Skeletal muscle cell (primary cell): ENCODE measurements around the gene CDC25B.

Experiments
- DNase-seq: peaks from one replicate; pipeline ENCODE4 v3.0.0-alpha.2; 2010; ENCODE audit warnings: low read depth
- H3K4me3 ChIP-seq: 2 replicates; pipeline ENCODE4 v1.5.1; 2011; ENCODE audit warnings: low read depth, mild to moderate bottlenecking, control low read depth, low read length, moderate library complexity

CDC25B gene

GRCh38 chr20:3795511-3796468 lies at the start of gene CDC25B:
Gene CDC25B, plus strand, starts transcription at chr20:3796310. Its CDS starts 222 bp downstream, at chr20:3796532.
- peak within 1 kb of the TSS; percentile 67 for H3K4me3 ChIP-seq
- DNase-seq: peak; percentile 60

GRCh38 chr20:3747471-3747870 lies 48.6 kb upstream of the CDC25B start:
- H3K4me3 ChIP-seq: no peak overlapping the region
- DNase-seq: no peak

- DNase-seq: no peak
- no peak overlapping the region for H3K4me3 ChIP-seq
Measured at GRCh38 chr20:3748073-3748472, 48.0 kb upstream of the CDC25B start.

GRCh38 chr20:3749087-3749688 lies 46.9 kb upstream of the CDC25B start:
- no peak overlapping the region for H3K4me3 ChIP-seq
- no peak for DNase-seq

- H3K4me3 ChIP-seq: no peak overlapping the region
- DNase-seq: no peak
Measured at GRCh38 chr20:3749689-3750531, 46.2 kb upstream of the CDC25B start.

GRCh38 chr20:3751305-3751674 lies 44.8 kb upstream of the CDC25B start:
- DNase-seq: no peak
- H3K4me3 ChIP-seq: no peak overlapping the region

DNA sequence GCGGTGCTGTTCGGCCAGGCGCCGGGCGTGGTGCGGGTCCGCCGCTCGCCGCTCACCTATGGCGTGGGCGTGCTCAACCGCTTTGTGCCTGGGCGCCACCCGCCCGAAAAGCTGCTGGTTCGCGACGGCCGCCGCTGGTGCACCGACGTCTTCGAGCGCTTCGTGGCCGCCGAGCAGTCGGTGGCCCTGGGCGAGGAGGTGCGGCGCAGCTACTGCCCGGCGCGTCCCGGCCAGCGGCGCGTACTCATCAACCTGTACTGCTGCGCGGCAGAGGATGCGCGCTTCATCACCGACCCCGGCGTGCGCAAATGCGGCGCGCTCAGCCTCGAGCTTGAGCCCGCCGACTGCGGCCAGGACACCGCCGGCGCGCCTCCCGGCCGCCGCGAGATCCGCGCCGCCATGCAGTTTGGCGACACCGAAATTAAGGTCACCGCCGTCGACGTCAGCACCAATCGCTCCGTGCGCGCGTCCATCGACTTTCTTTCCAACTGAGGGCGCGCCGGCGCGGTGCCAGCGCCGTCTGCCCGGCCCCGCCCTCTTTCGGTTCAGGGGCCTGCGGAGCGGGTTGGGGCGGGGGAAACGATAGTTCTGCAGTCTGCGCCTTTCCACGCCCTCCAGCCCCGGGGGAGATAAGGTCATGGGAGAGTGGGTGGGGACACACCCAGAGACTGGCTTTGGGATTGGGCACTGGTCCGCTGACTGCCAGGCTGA lies 44.3 kb upstream of the CDC25B start:
- no peak overlapping the region for H3K4me3 ChIP-seq
- no peak for DNase-seq

GRCh38 chr20:3752386-3752759 lies 43.7 kb upstream of the CDC25B start:
- no peak for DNase-seq
- no peak overlapping the region for H3K4me3 ChIP-seq

DNA sequence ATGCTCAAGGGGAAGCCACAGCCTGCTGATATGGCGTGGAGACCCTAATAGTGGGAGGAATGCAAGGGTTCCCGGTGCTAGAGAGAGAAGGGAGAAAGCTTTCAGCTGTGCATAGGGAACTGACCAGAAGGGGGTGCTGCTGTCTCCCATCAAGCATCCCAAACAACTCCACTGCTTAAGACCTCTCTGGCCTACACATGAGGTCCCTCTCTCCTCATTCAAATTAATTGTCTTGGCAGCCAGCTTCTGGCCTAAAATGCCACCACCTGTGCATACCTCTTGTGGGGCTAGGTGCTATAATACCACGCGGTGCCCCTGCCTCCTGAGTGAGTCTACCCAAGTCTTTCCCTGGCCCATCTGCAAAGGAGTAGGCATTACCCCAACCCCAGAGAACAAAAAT lies 43.0 kb upstream of the CDC25B start:
- H3K4me3 ChIP-seq: no peak overlapping the region
- DNase-seq: no peak

- H3K4me3 ChIP-seq: no peak overlapping the region
- no peak for DNase-seq
Measured at GRCh38 chr20:3753501-3754275, 42.4 kb upstream of the CDC25B start.

DNA sequence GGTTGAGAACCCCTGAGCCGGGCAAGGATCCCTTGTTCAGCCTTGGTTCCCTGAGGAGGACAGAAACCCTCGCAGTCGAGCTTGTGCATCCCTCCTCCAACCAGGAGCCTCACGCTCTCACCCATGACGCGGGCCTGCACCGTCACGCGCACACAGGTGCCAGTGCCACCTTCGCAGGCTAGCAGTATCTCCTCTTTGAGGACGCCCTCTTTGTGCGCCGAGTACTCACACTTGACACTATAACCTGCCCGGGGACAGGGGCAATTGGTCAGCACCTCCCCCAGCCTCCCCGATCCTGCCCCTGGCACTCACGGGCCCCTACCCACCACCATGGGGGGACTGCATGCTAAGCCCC lies 41.9 kb upstream of the CDC25B start:
- no peak overlapping the region for H3K4me3 ChIP-seq
- DNase-seq: no peak

DNA sequence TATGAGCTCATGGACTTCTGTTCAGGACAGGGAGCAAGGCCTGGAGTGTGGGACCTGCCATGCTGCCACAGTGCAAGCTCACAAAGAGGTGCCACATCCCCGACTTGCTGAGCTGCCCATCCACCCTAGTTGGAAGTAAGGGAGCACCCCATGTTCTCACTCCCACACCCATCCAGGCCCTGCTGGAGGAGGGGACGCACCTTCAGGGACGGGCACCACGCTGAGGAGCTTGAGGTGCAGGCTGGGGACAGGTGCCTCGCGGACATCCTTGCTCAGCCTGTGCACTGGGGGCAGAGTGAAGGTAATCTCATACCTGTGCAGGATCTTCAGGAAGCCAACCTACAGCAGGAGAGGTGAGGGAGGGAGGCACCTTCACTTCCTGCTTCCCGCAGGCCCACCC lies 40.8 kb upstream of the CDC25B start:
- no peak overlapping the region for H3K4me3 ChIP-seq
- DNase-seq: no peak

DNA sequence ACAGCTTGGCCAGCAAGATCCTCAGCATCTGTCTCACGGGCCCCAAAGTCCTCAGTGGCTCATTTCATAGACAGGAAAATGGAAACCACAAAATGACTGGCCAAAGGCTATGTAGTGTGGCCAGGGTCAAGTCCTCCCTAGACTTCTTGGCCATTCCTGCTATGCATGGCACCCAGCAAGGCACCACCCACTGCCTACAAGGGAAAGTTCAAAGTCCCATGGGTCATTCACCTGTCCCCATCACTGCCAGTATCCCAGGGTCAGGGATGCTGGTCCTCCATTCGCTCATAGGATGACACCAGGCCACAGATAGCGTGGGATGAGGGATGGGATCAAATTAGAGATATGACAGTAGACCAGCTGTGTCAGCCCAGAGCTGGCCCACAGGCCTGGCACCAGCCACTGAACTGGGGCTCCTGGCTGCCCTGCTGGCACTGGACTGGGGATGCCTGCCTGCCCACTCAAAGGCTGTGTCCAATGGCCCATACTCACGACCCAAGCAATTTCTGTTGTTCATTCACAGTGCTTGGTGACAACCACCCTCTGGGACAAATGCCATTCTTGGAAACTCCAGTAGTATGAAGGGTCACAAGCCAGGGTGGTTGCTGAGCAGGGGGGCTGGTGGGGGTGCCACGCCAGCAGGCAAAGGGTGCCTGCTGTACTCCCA lies 40.2 kb upstream of the CDC25B start:
- no peak for DNase-seq
- no peak overlapping the region for H3K4me3 ChIP-seq

DNA sequence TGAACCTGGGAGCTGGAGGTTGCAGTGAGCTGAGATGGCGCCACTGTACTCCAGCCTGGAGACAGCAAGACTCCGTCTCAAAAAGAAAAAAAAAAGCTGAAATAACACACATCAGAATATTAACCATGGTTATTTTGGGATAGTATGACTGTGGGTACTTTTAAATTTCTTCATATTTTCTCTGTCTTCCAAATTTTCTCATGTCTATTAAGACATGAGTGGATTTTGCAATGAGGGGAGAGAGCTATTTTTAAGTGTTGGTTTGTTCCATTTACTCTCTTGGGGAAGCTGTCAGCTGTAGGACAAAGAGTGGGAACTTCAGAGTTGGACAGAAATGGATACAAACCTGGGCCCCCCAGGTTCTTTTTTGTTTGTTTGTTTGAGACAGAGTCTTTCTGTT lies 38.8 kb upstream of the CDC25B start:
- DNase-seq: no peak
- H3K4me3 ChIP-seq: no peak overlapping the region

GRCh38 chr20:3758566-3758965 lies 37.5 kb upstream of the CDC25B start:
- DNase-seq: no peak
- H3K4me3 ChIP-seq: no peak overlapping the region

DNA sequence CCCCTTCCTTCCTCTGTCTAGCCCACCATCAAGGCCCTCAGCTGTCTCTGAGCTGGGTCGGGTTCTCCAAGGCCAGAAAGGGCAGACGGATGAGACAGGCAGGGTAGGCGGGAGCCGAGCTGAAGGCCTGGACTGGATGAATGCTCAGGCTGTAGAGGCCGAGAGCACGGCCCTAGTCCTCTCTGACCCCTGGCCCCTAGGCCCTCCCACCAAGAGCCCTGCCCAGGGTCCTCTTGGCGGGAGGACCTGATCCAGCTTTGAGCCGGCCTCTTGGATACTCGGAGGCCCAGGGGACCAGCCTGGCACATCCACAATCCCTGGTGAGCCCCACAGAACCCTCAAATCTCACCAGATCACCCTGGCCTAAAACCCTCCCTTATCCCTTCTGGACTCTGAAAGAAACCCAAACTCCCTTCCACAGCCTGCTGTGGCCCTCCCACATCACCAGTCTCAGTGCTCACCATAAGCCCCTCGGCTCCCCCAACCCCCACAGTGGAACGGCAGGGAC lies 36.7 kb upstream of the CDC25B start:
- H3K4me3 ChIP-seq: no peak overlapping the region
- no peak for DNase-seq

GRCh38 chr20:3759884-3760283 lies 36.2 kb upstream of the CDC25B start:
- H3K4me3 ChIP-seq: no peak overlapping the region
- DNase-seq: no peak

GRCh38 chr20:3760655-3761348 lies 35.3 kb upstream of the CDC25B start:
- no peak for DNase-seq
- H3K4me3 ChIP-seq: no peak overlapping the region
